HG03521 (cell line): ENCODE data around the gene HIVEP1.
A peak's percentile ranks its signal among the peaks of the same experiment; 100 is the strongest.

Source experiments
- ATAC-seq: cut with Tn5 transposase; IDR thresholded peaks from one replicate; pipeline ENCODE4 v1.9.1; 2021; ENCODE audit warnings: mild to moderate bottlenecking, moderate library complexity; ENCODE audit not compliant: unreplicated experiment

Gene HIVEP1

GRCh38 chr6:12115001-12115400 lies 102.9 kb downstream of the HIVEP1 start:
- ATAC-seq: no peak

GRCh38 chr6:12115492-12115891 lies 103.4 kb downstream of the HIVEP1 start:
- ATAC-seq: no peak

- ATAC-seq: no peak
Observed at GRCh38 chr6:12116264-12116800, 104.2 kb downstream of the HIVEP1 start.

- ATAC-seq: no peak
Observed at GRCh38 chr6:12116978-12117377, 104.9 kb downstream of the HIVEP1 start.

GRCh38 chr6:12118607-12119006 lies 106.5 kb downstream of the HIVEP1 start:
- no peak for ATAC-seq

GRCh38 chr6:12119085-12119588 lies 107.0 kb downstream of the HIVEP1 start:
- peak; percentile 63 for ATAC-seq

GRCh38 chr6:12125396-12125795 lies 113.3 kb downstream of the HIVEP1 start:
- ATAC-seq: no peak

- ATAC-seq: no peak
Observed at GRCh38 chr6:12126051-12126450, 113.9 kb downstream of the HIVEP1 start.

GRCh38 chr6:12129523-12129922 lies 117.4 kb downstream of the HIVEP1 start:
- no peak for ATAC-seq

GRCh38 chr6:12132351-12133222 lies 120.5 kb downstream of the HIVEP1 start:
- no peak for ATAC-seq

- ATAC-seq: no peak
Observed at GRCh38 chr6:12134581-12134980, 122.5 kb downstream of the HIVEP1 start.

GRCh38 chr6:12134991-12135390 lies 122.9 kb downstream of the HIVEP1 start:
- ATAC-seq: no peak

GRCh38 chr6:12136905-12137304 lies 124.8 kb downstream of the HIVEP1 start:
- ATAC-seq: no peak

- no peak for ATAC-seq
Observed at GRCh38 chr6:12137480-12137879, 125.4 kb downstream of the HIVEP1 start.

- no peak for ATAC-seq
Observed at GRCh38 chr6:12138381-12138780, 126.3 kb downstream of the HIVEP1 start.

- no peak for ATAC-seq
Observed at GRCh38 chr6:12138936-12139335, 126.8 kb downstream of the HIVEP1 start.

GRCh38 chr6:12147557-12148316 lies 135.6 kb downstream of the HIVEP1 start:
- ATAC-seq: no peak

- no peak for ATAC-seq
Observed at GRCh38 chr6:12148317-12148801, 136.2 kb downstream of the HIVEP1 start.

- ATAC-seq: no peak
Observed at GRCh38 chr6:12148841-12149240, 136.7 kb downstream of the HIVEP1 start.

- ATAC-seq: no peak
Observed at GRCh38 chr6:12149944-12150510, 137.9 kb downstream of the HIVEP1 start.

- ATAC-seq: no peak
Observed at GRCh38 chr6:12150812-12151432, 138.8 kb downstream of the HIVEP1 start.
